ENCODE results near the gene LNX1. TPM values are rescaled to one million over a fixed set of nuclear protein-coding genes. Genes with fewer than 3 reads are reported as not detected.
"Not testable (repeated sequence)": the region's sequence is repeated elsewhere in the genome, so short reads cannot be mapped to it uniquely, and the experiment has no call there.

LNX1 gene
- total RNA-seq, 1 experiment from 2014 or later, result 9.3 TPM

DNA sequence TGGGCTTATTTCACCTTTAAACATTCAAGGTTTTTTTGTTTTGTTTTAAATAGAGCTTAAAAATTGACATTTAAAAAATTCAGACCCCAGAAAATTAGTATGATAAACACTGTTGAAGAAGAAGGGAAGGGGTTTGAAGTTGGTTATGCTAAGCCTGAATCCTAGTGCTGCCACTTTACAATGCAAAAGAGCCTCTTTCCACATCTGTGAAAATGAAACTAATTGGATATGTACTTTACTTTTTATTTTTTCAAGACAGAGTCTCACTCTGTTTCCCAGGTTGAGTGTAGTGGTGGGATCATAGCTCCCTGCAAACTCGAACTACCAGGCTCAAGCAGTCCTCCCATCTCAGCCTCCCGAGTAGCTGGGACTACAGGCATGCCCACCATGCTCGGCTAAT lies 172.1 kb downstream of the LNX1 start:
- no peak overlapping the region for H3K4me3 ChIP-seq (ENCODE audit: low read depth, low read length)
- Mint-ChIP-seq H3K9me3 (ENCODE audit: unreplicated experiment) (no peaks in the 10 kb centered on the region), H3K36me3 (ENCODE audit: insufficient read depth, unreplicated experiment) (peaks cover 23% of the 10 kb centered on the region), H3K27ac (ENCODE audit: unreplicated experiment) (no peak overlapping the region), H3K4me3 (ENCODE audit: unreplicated experiment) (no peak overlapping the region), H3K27me3 (ENCODE audit: insufficient read depth, unreplicated experiment) (no peaks in the 10 kb centered on the region), H3K4me1 (ENCODE audit: low read depth, unreplicated experiment) (no peaks in the 10 kb centered on the region)
- no peaks in the 10 kb centered on the region for H3K9me3 ChIP-seq
- TF ChIP-seq, protein P1, sequence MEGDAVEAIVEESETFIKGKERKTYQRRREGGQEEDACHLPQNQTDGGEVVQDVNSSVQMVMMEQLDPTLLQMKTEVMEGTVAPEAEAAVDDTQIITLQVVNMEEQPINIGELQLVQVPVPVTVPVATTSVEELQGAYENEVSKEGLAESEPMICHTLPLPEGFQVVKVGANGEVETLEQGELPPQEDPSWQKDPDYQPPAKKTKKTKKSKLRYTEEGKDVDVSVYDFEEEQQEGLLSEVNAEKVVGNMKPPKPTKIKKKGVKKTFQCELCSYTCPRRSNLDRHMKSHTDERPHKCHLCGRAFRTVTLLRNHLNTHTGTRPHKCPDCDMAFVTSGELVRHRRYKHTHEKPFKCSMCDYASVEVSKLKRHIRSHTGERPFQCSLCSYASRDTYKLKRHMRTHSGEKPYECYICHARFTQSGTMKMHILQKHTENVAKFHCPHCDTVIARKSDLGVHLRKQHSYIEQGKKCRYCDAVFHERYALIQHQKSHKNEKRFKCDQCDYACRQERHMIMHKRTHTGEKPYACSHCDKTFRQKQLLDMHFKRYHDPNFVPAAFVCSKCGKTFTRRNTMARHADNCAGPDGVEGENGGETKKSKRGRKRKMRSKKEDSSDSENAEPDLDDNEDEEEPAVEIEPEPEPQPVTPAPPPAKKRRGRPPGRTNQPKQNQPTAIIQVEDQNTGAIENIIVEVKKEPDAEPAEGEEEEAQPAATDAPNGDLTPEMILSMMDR (IDR thresholded peaks at IDR 0.05; ENCODE audit: insufficient read depth in 1 of 2, low read depth in 1 of 2, low read length in 1 of 2, severe bottlenecking in 1 of 2, unreplicated experiment in 1 of 2), result no peak
- H3K4me1 ChIP-seq, result no peaks in the 10 kb centered on the region
- H3K36me3 ChIP-seq (ENCODE audit: control insufficient read depth, insufficient read depth, low read length), result no peaks in the 10 kb centered on the region
- no TSS peak for BruUV-seq (replicated peaks)
- CTCF ChIA-PET, result no interaction called here
- no peaks in the 10 kb centered on the region for H3K27me3 ChIP-seq (replicated peaks; ENCODE audit: control insufficient read depth, insufficient read depth, low read length)
- intact Hi-C loops (cut with micrococcal nuclease; ENCODE audit: unreplicated experiment), result no loop called here
- POLR2A ChIA-PET, result no interaction called here
- no peak for DNase-seq

DNA sequence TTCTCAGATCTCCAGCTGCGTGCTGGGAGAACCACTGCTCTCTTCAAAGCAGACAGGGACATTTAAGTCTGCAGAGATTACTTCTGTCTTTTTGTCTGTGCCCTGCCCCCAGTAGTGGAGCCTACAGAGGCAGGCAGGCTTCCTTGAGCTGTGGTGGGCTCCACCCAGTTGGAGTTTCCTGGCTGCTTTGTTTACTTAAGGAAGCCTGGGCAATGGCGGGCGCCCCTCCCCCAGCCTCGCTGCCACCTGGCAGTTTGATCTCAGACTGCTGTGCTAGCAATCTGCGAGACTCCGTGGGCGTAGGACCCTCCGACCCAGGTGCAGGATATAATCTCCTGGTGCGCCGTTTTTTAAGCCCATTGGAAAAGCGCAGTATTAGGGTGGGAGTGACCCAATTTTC lies 181.8 kb downstream of the LNX1 start:
- POLR2A ChIA-PET; H3K4me1 Mint-ChIP-seq (ENCODE audit: low read depth, unreplicated experiment); DNase-seq; H3K27me3 Mint-ChIP-seq (ENCODE audit: insufficient read depth, unreplicated experiment); CTCF ChIA-PET; intact Hi-C loops (cut with micrococcal nuclease; ENCODE audit: unreplicated experiment); H3K9me3 Mint-ChIP-seq (ENCODE audit: unreplicated experiment); H3K4me1 ChIP-seq; H3K27me3 ChIP-seq (replicated peaks; ENCODE audit: control insufficient read depth, insufficient read depth, low read length); BruUV-seq (replicated peaks); H3K27ac Mint-ChIP-seq (ENCODE audit: unreplicated experiment); H3K4me3 ChIP-seq (ENCODE audit: low read depth, low read length); H3K36me3 ChIP-seq (ENCODE audit: control insufficient read depth, insufficient read depth, low read length); H3K9me3 ChIP-seq; H3K4me3 Mint-ChIP-seq (ENCODE audit: unreplicated experiment): not testable (repeated sequence)
- H3K36me3 Mint-ChIP-seq (ENCODE audit: insufficient read depth, unreplicated experiment), result peaks cover 17% of the 10 kb centered on the region

Other genes starting within 250 kb of the LNX1 start
- 12.2 and 14.4 TPM in 2 replicates for gene SCFD2, start 225.4 kb downstream of the LNX1 start, total RNA-seq (2022)
- gene FIP1L1, start 213.8 kb downstream of the LNX1 start, total RNA-seq (2022), result 62.5 and 69.4 TPM in 2 replicates